Measurements from ENCODE around the gene ACAD8. TPM values are rescaled to one million over a fixed set of nuclear protein-coding genes. Genes with fewer than 3 reads are reported as not detected.

The ACAD8 gene
- total and polyA plus RNA-seq, 10 donors, result 15.7 to 37.5 (median 27.2) TPM

DNA sequence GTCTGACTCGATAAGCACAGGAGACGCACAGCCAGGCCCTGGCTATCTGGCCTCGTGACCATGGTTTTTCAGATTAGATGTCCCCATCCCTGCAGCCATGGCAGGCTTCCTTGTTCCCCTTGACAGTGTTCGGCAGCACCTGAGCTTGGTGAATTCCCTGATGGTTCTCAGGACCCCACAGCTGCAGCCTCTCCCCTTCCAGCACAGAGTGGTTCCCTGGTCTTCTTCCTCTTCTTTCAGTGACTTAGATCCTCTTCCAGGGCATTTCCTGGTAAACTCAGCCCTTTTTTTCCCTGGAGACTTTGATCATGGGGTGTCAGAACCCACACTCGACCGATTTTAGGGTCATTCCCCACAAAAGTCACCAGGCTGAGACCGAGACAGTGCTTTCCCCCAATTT lies 37.3 kb downstream of the ACAD8 start:
- Histone ChIP-seq H3K4me1 (no peaks in the 10 kb centered on the region), H3K36me3 (no peaks in the 10 kb centered on the region), H3K27ac (no peak overlapping the region), H3K4me3 (no peak overlapping the region), H3K9me3 (no peaks in the 10 kb centered on the region), H3K27me3 (replicated peaks in 1 of 7) (peaks cover 0 to 4% (median 0%) of the 10 kb centered on the region in 7 donors)
- TF ChIP-seq, protein P1, sequence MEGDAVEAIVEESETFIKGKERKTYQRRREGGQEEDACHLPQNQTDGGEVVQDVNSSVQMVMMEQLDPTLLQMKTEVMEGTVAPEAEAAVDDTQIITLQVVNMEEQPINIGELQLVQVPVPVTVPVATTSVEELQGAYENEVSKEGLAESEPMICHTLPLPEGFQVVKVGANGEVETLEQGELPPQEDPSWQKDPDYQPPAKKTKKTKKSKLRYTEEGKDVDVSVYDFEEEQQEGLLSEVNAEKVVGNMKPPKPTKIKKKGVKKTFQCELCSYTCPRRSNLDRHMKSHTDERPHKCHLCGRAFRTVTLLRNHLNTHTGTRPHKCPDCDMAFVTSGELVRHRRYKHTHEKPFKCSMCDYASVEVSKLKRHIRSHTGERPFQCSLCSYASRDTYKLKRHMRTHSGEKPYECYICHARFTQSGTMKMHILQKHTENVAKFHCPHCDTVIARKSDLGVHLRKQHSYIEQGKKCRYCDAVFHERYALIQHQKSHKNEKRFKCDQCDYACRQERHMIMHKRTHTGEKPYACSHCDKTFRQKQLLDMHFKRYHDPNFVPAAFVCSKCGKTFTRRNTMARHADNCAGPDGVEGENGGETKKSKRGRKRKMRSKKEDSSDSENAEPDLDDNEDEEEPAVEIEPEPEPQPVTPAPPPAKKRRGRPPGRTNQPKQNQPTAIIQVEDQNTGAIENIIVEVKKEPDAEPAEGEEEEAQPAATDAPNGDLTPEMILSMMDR (IDR thresholded peaks at IDR 0.05 in 8 of 11, conservative IDR thresholded peaks at IDR 0.05 in 3 of 11), result no peak
- TF ChIP-seq POLR2AphosphoS5 (IDR thresholded peaks at IDR 0.05), result no peak
- no peak for TF ChIP-seq POLR2A (IDR thresholded peaks at IDR 0.05)
- DNase-seq, result no peak
- WGBS, 5 donors, result 82 to 92% (median 89%) methylated on average over 7 of the region's 7 CpGs
- intact Hi-C loops (cut with DNase I; ENCODE audit: low total_unique reads), result no loop called here

GRCh38 chr11:134291196-134291595 lies 37.8 kb downstream of the ACAD8 start:
- intact Hi-C loops (cut with DNase I; ENCODE audit: low total_unique reads), result no loop called here
- H3K27me3 ChIP-seq (replicated peaks in 1 of 7), result peaks cover 0 to 4% (median 0%) of the 10 kb centered on the region in 7 donors
- no peak for TF ChIP-seq POLR2A (IDR thresholded peaks at IDR 0.05)
- TF ChIP-seq, protein P1 (IDR thresholded peaks at IDR 0.05 in 8 of 11, conservative IDR thresholded peaks at IDR 0.05 in 3 of 11), result no peak
- no peak for TF ChIP-seq POLR2AphosphoS5 (IDR thresholded peaks at IDR 0.05)
- H3K27ac ChIP-seq, result no peak overlapping the region
- no peaks in the 10 kb centered on the region for H3K4me1 ChIP-seq
- no peak overlapping the region for H3K4me3 ChIP-seq
- DNase-seq, result no peak
- no peaks in the 10 kb centered on the region for H3K36me3 ChIP-seq
- H3K9me3 ChIP-seq, result no peaks in the 10 kb centered on the region
- 73 to 96% (median 93%) methylated on average over 6 of the region's 6 CpGs for WGBS, 5 donors

GRCh38 chr11:134292661-134293060 lies 39.3 kb downstream of the ACAD8 start:
- Histone ChIP-seq H3K9me3 (no peaks in the 10 kb centered on the region), H3K4me1 (no peaks in the 10 kb centered on the region), H3K27me3 (replicated peaks in 1 of 7) (peaks cover 0 to 4% (median 0%) of the 10 kb centered on the region in 7 donors), H3K27ac (no peak overlapping the region), H3K4me3 (no peak overlapping the region), H3K36me3 (no peaks in the 10 kb centered on the region)
- TF ChIP-seq POLR2A (IDR thresholded peaks at IDR 0.05), result no peak
- TF ChIP-seq POLR2AphosphoS5 (IDR thresholded peaks at IDR 0.05), result no peak
- TF ChIP-seq, protein P1 (IDR thresholded peaks at IDR 0.05 in 8 of 11, conservative IDR thresholded peaks at IDR 0.05 in 3 of 11), result no peak
- intact Hi-C loops (cut with DNase I; ENCODE audit: low total_unique reads), result no loop called here
- DNase-seq, result no peak
- 73 to 92% (median 84%) methylated on average over 13 to 15 of the region's 15 CpGs for WGBS, 5 donors

DNA sequence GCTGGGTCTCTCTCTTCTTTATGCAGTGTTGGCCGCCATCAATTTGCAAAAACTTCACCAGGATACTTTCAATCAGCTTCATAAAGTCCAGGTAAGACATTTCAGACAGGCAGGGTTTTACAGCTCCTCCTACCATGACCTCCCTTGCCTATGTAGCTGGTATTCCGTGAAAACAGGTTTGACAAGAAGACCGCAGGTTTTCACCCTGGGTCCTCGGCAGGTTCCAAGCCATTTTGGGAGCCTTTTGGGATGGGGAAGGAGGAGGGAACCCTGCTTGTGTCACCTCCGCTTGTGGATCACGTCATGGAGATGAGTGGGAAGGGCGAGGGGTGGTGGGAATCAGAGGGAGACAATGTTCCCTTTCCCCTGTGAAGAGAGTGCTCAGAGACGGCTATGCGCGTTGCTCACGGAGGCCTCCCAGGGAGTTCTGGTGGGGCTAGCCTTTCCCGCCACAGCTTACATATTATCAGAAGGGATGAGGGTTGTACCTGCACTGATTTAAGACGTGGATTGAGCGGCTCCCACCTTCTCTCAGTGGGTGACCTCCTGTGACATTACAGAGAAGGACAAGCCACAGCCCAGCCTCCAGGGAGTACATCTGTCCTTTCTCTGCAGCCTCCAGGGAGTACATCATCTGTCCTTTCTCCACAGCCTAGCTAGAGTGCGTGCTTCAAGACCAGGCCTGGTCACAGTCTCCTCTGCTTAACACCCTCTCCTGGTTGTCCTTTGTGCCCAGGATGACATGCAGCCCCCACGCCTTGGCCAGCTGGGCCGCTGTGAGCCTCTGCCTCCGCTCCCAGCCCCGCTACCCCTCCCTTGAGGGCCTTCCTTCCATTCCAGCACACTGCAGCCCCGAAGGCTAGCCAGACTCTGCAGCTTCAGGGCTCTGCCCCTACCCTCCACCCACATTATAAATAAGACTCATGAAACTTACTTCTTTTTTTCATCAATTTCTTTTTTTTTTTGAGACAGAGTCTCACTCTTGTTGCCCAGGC lies 40.0 kb downstream of the ACAD8 start:
- intact Hi-C loops (cut with DNase I; ENCODE audit: low total_unique reads), result no loop called here
- H3K4me3 ChIP-seq, result no peak overlapping the region
- no peak for DNase-seq
- H3K9me3 ChIP-seq, result no peaks in the 10 kb centered on the region
- no peaks in the 10 kb centered on the region for H3K4me1 ChIP-seq
- H3K36me3 ChIP-seq, result no peaks in the 10 kb centered on the region
- peaks cover 0 to 4% (median 0%) of the 10 kb centered on the region in 7 donors for H3K27me3 ChIP-seq (replicated peaks in 1 of 7)
- TF ChIP-seq, protein P1 (IDR thresholded peaks at IDR 0.05 in 8 of 11, conservative IDR thresholded peaks at IDR 0.05 in 3 of 11), result no peak
- TF ChIP-seq POLR2AphosphoS5 (IDR thresholded peaks at IDR 0.05) (no peak), POLR2A (IDR thresholded peaks at IDR 0.05) (no peak)
- 78 to 84% (median 79%) methylated on average over 18 to 20 of the region's 20 CpGs for WGBS, 5 donors
- no peak overlapping the region for H3K27ac ChIP-seq

Measured in spleen (tissue), 11 donors.